ENCODE data around the gene PPFIBP1.

DNA sequence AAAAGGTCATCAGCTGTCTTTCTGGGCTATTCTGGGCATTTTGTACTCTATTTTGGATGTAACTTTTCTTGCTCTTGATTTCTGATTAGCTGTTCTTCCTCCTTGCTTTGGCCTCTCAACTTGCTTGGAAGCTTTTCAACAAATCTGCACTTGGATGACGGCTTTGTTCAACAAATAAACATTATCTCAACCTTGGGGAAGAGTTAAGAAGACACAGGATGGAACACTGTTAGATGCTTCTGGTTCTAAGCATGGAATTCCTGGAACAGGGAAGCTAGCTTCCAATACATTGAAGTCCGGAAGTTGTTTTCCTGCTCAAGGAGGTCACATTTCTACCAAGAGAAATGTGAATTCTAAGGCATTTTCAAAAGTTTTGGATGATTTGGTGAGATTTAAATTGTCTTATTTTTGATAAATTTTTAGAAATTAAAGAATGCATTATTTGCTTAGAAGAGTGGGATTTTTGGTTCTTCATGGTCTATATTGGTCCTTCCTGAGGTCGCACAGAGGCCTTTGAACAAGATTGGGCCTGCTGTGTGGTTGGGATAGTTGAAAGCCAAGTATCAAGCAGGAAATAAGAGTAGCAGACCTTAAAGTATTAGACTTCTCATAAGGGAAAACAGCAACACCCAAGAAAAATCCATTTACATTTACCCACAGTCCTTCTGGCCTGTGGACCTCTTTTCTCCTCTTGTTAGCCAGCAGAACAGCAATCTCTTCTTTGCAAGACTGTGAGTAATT, 59.2 kb downstream of the PPFIBP1 start:
- TF ChIP-seq, protein P1, sequence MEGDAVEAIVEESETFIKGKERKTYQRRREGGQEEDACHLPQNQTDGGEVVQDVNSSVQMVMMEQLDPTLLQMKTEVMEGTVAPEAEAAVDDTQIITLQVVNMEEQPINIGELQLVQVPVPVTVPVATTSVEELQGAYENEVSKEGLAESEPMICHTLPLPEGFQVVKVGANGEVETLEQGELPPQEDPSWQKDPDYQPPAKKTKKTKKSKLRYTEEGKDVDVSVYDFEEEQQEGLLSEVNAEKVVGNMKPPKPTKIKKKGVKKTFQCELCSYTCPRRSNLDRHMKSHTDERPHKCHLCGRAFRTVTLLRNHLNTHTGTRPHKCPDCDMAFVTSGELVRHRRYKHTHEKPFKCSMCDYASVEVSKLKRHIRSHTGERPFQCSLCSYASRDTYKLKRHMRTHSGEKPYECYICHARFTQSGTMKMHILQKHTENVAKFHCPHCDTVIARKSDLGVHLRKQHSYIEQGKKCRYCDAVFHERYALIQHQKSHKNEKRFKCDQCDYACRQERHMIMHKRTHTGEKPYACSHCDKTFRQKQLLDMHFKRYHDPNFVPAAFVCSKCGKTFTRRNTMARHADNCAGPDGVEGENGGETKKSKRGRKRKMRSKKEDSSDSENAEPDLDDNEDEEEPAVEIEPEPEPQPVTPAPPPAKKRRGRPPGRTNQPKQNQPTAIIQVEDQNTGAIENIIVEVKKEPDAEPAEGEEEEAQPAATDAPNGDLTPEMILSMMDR (IDR thresholded peaks at IDR 0.05): no peak
- no peak for TF ChIP-seq POLR2A (IDR thresholded peaks at IDR 0.05)
